ENCODE measurements around the gene TCF25.
"Not testable (repeated sequence)": the region's sequence is repeated elsewhere in the genome, so short reads cannot be mapped to it uniquely, and the experiment has no call there.

TCF25 gene

GRCh38 chr16:89910717-89911354 is 37.4 kb downstream of the TCF25 start:
- peaks cover 78% of the 10 kb centered on the region for H3K36me3 Mint-ChIP-seq (ENCODE audit: low read depth)
- H3K9me3 Mint-ChIP-seq = no peaks in the 10 kb centered on the region
- intact Hi-C loops (cut with micrococcal nuclease) = no loop called here
- H3K27ac Mint-ChIP-seq = no peak overlapping the region
- peaks cover 19% of the 10 kb centered on the region for H3K4me1 Mint-ChIP-seq (ENCODE audit: low read depth)
- H3K27me3 Mint-ChIP-seq = no peaks in the 10 kb centered on the region
- no peak overlapping the region for H3K4me3 Mint-ChIP-seq

GRCh38 chr16:89911375-89911774 is 38.0 kb downstream of the TCF25 start:
- H3K27ac Mint-ChIP-seq = no peak overlapping the region
- peaks cover 19% of the 10 kb centered on the region for H3K4me1 Mint-ChIP-seq (ENCODE audit: low read depth)
- H3K4me3 Mint-ChIP-seq = no peak overlapping the region
- peaks cover 3% of the 10 kb centered on the region for H3K27me3 Mint-ChIP-seq
- H3K9me3 Mint-ChIP-seq = no peaks in the 10 kb centered on the region
- intact Hi-C loops (cut with micrococcal nuclease) = no loop called here
- H3K36me3 Mint-ChIP-seq (ENCODE audit: low read depth) = peaks cover 72% of the 10 kb centered on the region

GRCh38 chr16:89912143-89912542 is 38.8 kb downstream of the TCF25 start:
- Mint-ChIP-seq H3K9me3 (no peaks in the 10 kb centered on the region), H3K4me3 (no peak overlapping the region), H3K27me3 (peaks cover 3% of the 10 kb centered on the region), H3K36me3 (ENCODE audit: low read depth) (peaks cover 65% of the 10 kb centered on the region), H3K4me1 (ENCODE audit: low read depth) (peaks cover 19% of the 10 kb centered on the region), H3K27ac (no peak overlapping the region)
- intact Hi-C loops (cut with micrococcal nuclease) = no loop called here

GRCh38 chr16:89912627-89913026 is 39.2 kb downstream of the TCF25 start:
- no peak overlapping the region for H3K27ac Mint-ChIP-seq
- peaks cover 22% of the 10 kb centered on the region for H3K4me1 Mint-ChIP-seq (ENCODE audit: low read depth)
- H3K36me3 Mint-ChIP-seq (ENCODE audit: low read depth) = peaks cover 60% of the 10 kb centered on the region
- H3K4me3 Mint-ChIP-seq = no peak overlapping the region
- intact Hi-C loops (cut with micrococcal nuclease) = no loop called here
- peaks cover 3% of the 10 kb centered on the region for H3K27me3 Mint-ChIP-seq
- H3K9me3 Mint-ChIP-seq = no peaks in the 10 kb centered on the region

- intact Hi-C loops (cut with micrococcal nuclease) = no loop called here
- Mint-ChIP-seq H3K4me3 (no peak overlapping the region), H3K9me3 (no peaks in the 10 kb centered on the region), H3K36me3 (ENCODE audit: low read depth) (peaks cover 49% of the 10 kb centered on the region), H3K27me3 (peaks cover 12% of the 10 kb centered on the region), H3K27ac (no peak overlapping the region), H3K4me1 (ENCODE audit: low read depth) (peaks cover 32% of the 10 kb centered on the region)
Observed at GRCh38 chr16:89913408-89914387, 40.3 kb downstream of the TCF25 start.

GRCh38 chr16:89914642-89915285 is 41.4 kb downstream of the TCF25 start:
- intact Hi-C loops (cut with micrococcal nuclease); H3K27ac Mint-ChIP-seq; H3K4me3 Mint-ChIP-seq; H3K9me3 Mint-ChIP-seq: not testable (repeated sequence)
- H3K4me1 Mint-ChIP-seq (ENCODE audit: low read depth) = peaks cover 39% of the 10 kb centered on the region
- H3K27me3 Mint-ChIP-seq = peaks cover 22% of the 10 kb centered on the region
- peaks cover 39% of the 10 kb centered on the region for H3K36me3 Mint-ChIP-seq (ENCODE audit: low read depth)

GRCh38 chr16:89915303-89916232 is 42.2 kb downstream of the TCF25 start:
- no peaks in the 10 kb centered on the region for H3K9me3 Mint-ChIP-seq
- H3K4me3 Mint-ChIP-seq = no peak overlapping the region
- no peak overlapping the region for H3K27ac Mint-ChIP-seq
- H3K36me3 Mint-ChIP-seq (ENCODE audit: low read depth) = peaks cover 30% of the 10 kb centered on the region
- intact Hi-C loops (cut with micrococcal nuclease) = no loop called here
- H3K27me3 Mint-ChIP-seq = peaks cover 30% of the 10 kb centered on the region
- H3K4me1 Mint-ChIP-seq (ENCODE audit: low read depth) = peaks cover 39% of the 10 kb centered on the region

DNA sequence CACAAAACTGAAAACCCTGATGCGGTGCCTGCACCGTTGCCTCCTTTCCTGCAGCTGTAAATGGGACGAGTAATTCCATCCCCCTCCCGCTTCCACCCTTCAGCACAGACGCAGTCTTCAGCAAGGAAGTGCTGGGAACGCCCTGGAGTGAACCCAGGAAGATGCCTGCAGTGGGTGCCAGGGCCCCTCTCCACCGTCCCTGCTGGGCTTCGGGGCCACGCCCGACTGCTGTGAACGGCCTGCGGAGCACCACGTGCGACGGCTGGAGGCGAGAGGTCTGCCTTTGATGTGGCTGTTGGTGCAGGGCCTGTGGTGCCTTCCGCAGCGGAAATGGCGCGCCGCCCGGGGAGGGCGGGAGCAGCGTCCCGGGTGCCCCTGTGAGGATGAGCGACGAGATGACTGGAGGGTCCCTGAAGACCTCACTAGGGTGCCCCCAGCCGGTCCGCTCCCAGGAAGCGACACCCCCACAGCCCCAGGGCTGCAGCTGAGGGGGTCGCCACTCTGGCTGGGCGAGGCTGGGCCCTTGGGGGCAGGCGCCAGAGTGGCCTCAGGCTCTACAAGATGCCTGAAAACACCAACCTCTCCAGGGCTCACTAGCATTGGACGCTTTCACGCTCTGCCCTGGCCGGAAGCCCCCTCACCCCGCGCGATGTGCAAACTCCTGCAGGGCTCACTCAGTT is 44.5 kb downstream of the TCF25 start:
- Mint-ChIP-seq H3K27me3 (peaks cover 51% of the 10 kb centered on the region), H3K4me1 (ENCODE audit: low read depth) (peaks cover 53% of the 10 kb centered on the region), H3K4me3 (peak overlapping the region; percentile 74), H3K9me3 (no peaks in the 10 kb centered on the region), H3K27ac (peak overlapping the region; percentile 68), H3K36me3 (ENCODE audit: low read depth) (peaks cover 7% of the 10 kb centered on the region)
- intact Hi-C loops (cut with micrococcal nuclease) = no loop called here

GRCh38 chr16:89918453-89919347 is 45.3 kb downstream of the TCF25 start, which contains the start of gene MC1R:
MC1R (plus strand) TSS chr16:89918862; CDS start chr16:89919259, 397 bp downstream.
- Mint-ChIP-seq H3K36me3 (ENCODE audit: low read depth) (no peaks in the 10 kb centered on the region), H3K27me3 (peaks cover 55% of the 10 kb centered on the region), H3K9me3 (no peaks in the 10 kb centered on the region), H3K4me1 (ENCODE audit: low read depth) (peaks cover 55% of the 10 kb centered on the region), H3K4me3 (peak within 1 kb of the TSS; percentile 74), H3K27ac (peak within 1 kb of the TSS; percentile 68)
- intact Hi-C loops (cut with micrococcal nuclease) = no loop called here

DNA sequence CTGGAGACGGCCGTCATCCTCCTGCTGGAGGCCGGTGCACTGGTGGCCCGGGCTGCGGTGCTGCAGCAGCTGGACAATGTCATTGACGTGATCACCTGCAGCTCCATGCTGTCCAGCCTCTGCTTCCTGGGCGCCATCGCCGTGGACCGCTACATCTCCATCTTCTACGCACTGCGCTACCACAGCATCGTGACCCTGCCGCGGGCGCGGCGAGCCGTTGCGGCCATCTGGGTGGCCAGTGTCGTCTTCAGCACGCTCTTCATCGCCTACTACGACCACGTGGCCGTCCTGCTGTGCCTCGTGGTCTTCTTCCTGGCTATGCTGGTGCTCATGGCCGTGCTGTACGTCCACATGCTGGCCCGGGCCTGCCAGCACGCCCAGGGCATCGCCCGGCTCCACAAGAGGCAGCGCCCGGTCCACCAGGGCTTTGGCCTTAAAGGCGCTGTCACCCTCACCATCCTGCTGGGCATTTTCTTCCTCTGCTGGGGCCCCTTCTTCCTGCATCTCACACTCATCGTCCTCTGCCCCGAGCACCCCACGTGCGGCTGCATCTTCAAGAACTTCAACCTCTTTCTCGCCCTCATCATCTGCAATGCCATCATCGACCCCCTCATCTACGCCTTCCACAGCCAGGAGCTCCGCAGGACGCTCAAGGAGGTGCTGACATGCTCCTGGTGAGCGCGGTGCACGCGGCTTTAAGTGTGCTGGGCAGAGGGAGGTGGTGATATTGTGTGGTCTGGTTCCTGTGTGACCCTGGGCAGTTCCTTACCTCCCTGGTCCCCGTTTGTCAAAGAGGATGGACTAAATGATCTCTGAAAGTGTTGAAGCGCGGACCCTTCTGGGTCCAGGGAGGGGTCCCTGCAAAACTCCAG is 46.4 kb downstream of the TCF25 start:
- H3K9me3 Mint-ChIP-seq = no peaks in the 10 kb centered on the region
- H3K27ac Mint-ChIP-seq = no peak overlapping the region
- H3K27me3 Mint-ChIP-seq = peaks cover 65% of the 10 kb centered on the region
- intact Hi-C loops (cut with micrococcal nuclease) = loop anchor here (5.0 kb wide), 1 partner anchor 53 kb away; no protein-coding TSS in a partner anchor
- H3K4me3 Mint-ChIP-seq = no peak overlapping the region
- peaks cover 64% of the 10 kb centered on the region for H3K4me1 Mint-ChIP-seq (ENCODE audit: low read depth)
- no peaks in the 10 kb centered on the region for H3K36me3 Mint-ChIP-seq (ENCODE audit: low read depth)

- intact Hi-C loops (cut with micrococcal nuclease) = loop anchor here (5.0 kb wide), 1 partner anchor 52 kb away; no protein-coding TSS in a partner anchor
- Mint-ChIP-seq H3K4me3 (no peak overlapping the region), H3K4me1 (ENCODE audit: low read depth) (peaks cover 69% of the 10 kb centered on the region), H3K36me3 (ENCODE audit: low read depth) (no peaks in the 10 kb centered on the region), H3K9me3 (no peaks in the 10 kb centered on the region), H3K27ac (no peak overlapping the region), H3K27me3 (peaks cover 74% of the 10 kb centered on the region)
Observed at GRCh38 chr16:89920723-89921122, 47.3 kb downstream of the TCF25 start.
